Hepatocyte (in vitro differentiated cells): ENCODE data around the gene ELF5. TPM values are rescaled to one million over a fixed set of nuclear protein-coding genes. Genes with fewer than 3 reads are reported as not detected.

ENCODE experiments used
- DNase-seq: peaks from one replicate; pipeline ENCODE4 v3.0.0-alpha.2; 2016; ENCODE audit warnings: low spot score
- H2AFZ ChIP-seq: fragments of 200-600 bp; sonication (generic); 2 replicates; pipeline ENCODE4 v1.6.0; 2016; ENCODE audit warnings: antibody characterized with exemption, mild to moderate bottlenecking
- H3K27ac ChIP-seq: fragments of 200-600 bp; sonication (generic); 2 replicates; pipeline ENCODE4 v1.5.1; 2016; ENCODE audit warnings: mild to moderate bottlenecking
- H3K27me3 ChIP-seq: fragments of 200-600 bp; sonication (generic); 2 replicates; pipeline ENCODE4 v1.6.1; 2016
- H3K36me3 ChIP-seq: fragments of 200-600 bp; sonication (generic); replicated peaks from 2 replicates; pipeline ENCODE4 v1.5.1; 2016; ENCODE audit warnings: low read depth; ENCODE audit not compliant: insufficient read depth
- H3K4me1 ChIP-seq: fragments of 200-600 bp; sonication (generic); 2 replicates; pipeline ENCODE4 v1.5.1; 2016; ENCODE audit warnings: mild to moderate bottlenecking, moderate library complexity; ENCODE audit not compliant: insufficient read depth
- H3K4me2 ChIP-seq: fragments of 200-600 bp; sonication (generic); 2 replicates; pipeline ENCODE4 v1.6.0; 2016
- H3K4me3 ChIP-seq: fragments of 200-600 bp; sonication (generic); 2 replicates; pipeline ENCODE4 v1.5.1; 2016; ENCODE audit warnings: mild to moderate bottlenecking
- H3K79me2 ChIP-seq: fragments of 200-600 bp; sonication (generic); 2 replicates; pipeline ENCODE4 v1.6.0; 2017; ENCODE audit warnings: mild to moderate bottlenecking
- H3K9me2 ChIP-seq: fragments of 200-600 bp; sonication (generic); replicated peaks from 2 replicates; pipeline ENCODE4 v1.6.0; 2017; ENCODE audit warnings: mild to moderate bottlenecking; ENCODE audit not compliant: insufficient read depth
- H3K9me3 ChIP-seq: fragments of 200-600 bp; sonication (generic); 2 replicates; pipeline ENCODE4 v1.5.1; 2016; ENCODE audit warnings: low read depth, mild to moderate bottlenecking
- H4K20me1 ChIP-seq: fragments of 200-600 bp; sonication (generic); 2 replicates; pipeline ENCODE4 v1.6.0; 2016; ENCODE audit warnings: mild to moderate bottlenecking; ENCODE audit not compliant: insufficient read depth, poor library complexity, severe bottlenecking
- EZH2 ChIP-seq: fragments of 200-600 bp; sonication (generic); IDR thresholded peaks from 2 replicates; pipeline ENCODE4 v1.6.1; 2016; ENCODE audit warnings: antibody characterized with exemption, mild to moderate bottlenecking, borderline replicate concordance
- EZH2phosphoT487 ChIP-seq: fragments of 200-600 bp; sonication (generic); IDR thresholded peaks from one replicate; pipeline ENCODE4 v1.6.1; 2018; ENCODE audit warnings: antibody characterized with exemption, mild to moderate bottlenecking, low read depth, moderate library complexity; ENCODE audit not compliant: unreplicated experiment, severe bottlenecking
- WGBS: methylation state at CpG from one replicate; pipeline ENCODE4 v1.1.6; 2016; ENCODE audit warnings: low lambda C conversion rate; ENCODE audit errors: missing lambda C conversion rate; 5-methylcytosine and 5-hydroxymethylcytosine counted together
- polyA plus RNA-seq: library from polyadenylated mRNA; unstranded; fragments of >200 nt; fragmentation: Nextera tagmentation; extraction: Ambion mirVana; gene quantifications from 2 replicates; pipeline ENCODE4 v1.2.1, GENCODE V29; 2016
- total RNA-seq: library from RNA; depleted of rRNA; stranded (reverse); fragments of >200 nt; gene quantifications from 2 replicates; pipeline ENCODE4 v1.2.3, GENCODE V29; 2014
- TF ChIP-seq, protein P1 (sequence below): fragments of 200-600 bp; sonication (generic); IDR thresholded peaks from 2 replicates; pipeline ENCODE4 v1.5.1; 2016; ENCODE audit warnings: antibody characterized with exemption, mild to moderate bottlenecking; ENCODE audit not compliant: poor library complexity

ELF5 gene
- total and polyA plus RNA-seq, 2 experiments from 2014 or later = 0.50 to 0.53 TPM

DNA sequence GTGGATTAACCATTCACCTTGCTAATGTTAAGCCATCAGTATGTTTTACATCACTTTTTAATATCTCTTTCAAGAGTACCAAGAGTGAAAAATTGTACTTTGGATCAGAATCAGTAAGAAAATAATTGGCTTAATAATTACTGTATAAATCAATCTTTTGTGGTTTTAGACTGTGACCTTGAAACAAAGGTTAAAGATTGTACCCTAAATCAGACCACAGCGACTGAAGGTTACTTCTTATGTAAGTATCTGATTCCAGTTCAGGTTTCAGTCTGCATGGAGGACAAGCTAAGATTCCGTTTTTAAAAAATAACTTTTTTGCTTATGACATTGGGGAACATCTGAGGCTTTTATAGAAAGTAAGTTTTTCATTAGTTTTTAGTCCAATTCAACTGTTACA lies 56.0 kb downstream of the ELF5 start:
- no peaks in the 10 kb centered on the region for H3K27me3 ChIP-seq
- WGBS = 87% methylated on average over 2 of the region's 2 CpGs
- no peak overlapping the region for H3K4me2 ChIP-seq
- H3K4me3 ChIP-seq = no peak overlapping the region
- no peaks in the 10 kb centered on the region for H3K9me2 ChIP-seq
- no peaks in the 10 kb centered on the region for H3K36me3 ChIP-seq
- no peaks in the 10 kb centered on the region for H4K20me1 ChIP-seq
- no peaks in the 10 kb centered on the region for H3K79me2 ChIP-seq
- no peaks in the 10 kb centered on the region for H3K4me1 ChIP-seq
- H2AFZ ChIP-seq = no peak overlapping the region
- DNase-seq = no peak
- no peak for TF ChIP-seq EZH2phosphoT487
- TF ChIP-seq, protein P1, sequence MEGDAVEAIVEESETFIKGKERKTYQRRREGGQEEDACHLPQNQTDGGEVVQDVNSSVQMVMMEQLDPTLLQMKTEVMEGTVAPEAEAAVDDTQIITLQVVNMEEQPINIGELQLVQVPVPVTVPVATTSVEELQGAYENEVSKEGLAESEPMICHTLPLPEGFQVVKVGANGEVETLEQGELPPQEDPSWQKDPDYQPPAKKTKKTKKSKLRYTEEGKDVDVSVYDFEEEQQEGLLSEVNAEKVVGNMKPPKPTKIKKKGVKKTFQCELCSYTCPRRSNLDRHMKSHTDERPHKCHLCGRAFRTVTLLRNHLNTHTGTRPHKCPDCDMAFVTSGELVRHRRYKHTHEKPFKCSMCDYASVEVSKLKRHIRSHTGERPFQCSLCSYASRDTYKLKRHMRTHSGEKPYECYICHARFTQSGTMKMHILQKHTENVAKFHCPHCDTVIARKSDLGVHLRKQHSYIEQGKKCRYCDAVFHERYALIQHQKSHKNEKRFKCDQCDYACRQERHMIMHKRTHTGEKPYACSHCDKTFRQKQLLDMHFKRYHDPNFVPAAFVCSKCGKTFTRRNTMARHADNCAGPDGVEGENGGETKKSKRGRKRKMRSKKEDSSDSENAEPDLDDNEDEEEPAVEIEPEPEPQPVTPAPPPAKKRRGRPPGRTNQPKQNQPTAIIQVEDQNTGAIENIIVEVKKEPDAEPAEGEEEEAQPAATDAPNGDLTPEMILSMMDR = no peak
- no peak for TF ChIP-seq EZH2
- H3K9me3 ChIP-seq = no peaks in the 10 kb centered on the region
- no peak overlapping the region for H3K27ac ChIP-seq

DNA sequence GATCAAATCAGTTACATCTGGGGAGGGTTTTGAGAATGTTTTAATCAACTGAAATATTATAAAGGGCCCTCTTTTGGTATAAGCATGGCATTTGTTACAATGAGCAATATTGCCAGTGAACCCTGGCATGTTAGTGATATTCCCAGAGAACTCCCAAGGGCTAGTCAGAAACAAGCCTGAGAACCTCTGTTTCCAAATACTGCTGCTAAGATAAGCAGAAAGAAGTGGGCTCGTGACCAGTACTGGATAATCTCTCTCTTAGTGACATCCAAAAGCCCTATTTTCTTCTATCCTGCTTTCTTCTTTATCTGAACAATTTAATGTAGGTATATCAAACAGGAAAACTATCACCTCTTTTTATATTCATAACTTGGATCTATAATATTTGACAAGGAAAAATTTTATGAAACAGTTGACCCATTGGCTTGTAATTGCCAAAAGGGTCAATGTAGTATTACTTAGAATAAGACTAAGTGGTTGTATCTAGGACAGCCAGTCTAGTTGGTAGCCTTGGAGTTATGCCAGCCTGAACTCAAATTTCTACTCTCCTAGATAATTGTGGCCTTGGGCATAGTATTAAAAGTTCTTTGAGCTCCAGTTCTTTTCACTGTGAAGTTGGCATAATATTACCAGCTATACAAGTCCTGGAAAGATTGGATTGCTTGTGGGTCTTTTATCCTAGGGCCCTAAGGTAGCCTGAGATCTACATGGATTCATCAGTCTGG lies 59.1 kb downstream of the ELF5 start:
- no peak overlapping the region for H2AFZ ChIP-seq
- no peaks in the 10 kb centered on the region for H3K9me3 ChIP-seq
- 78% methylated on average over 1 of the region's 1 CpG for WGBS
- H3K36me3 ChIP-seq = no peaks in the 10 kb centered on the region
- no peaks in the 10 kb centered on the region for H3K4me1 ChIP-seq
- no peak for DNase-seq
- H3K9me2 ChIP-seq = no peaks in the 10 kb centered on the region
- TF ChIP-seq EZH2phosphoT487 = no peak
- TF ChIP-seq, protein P1 = no peak
- no peak for TF ChIP-seq EZH2
- no peaks in the 10 kb centered on the region for H3K79me2 ChIP-seq
- no peak overlapping the region for H3K27ac ChIP-seq
- peaks cover 5% of the 10 kb centered on the region for H3K27me3 ChIP-seq
- H3K4me2 ChIP-seq = no peak overlapping the region
- no peaks in the 10 kb centered on the region for H4K20me1 ChIP-seq
- no peak overlapping the region for H3K4me3 ChIP-seq

DNA sequence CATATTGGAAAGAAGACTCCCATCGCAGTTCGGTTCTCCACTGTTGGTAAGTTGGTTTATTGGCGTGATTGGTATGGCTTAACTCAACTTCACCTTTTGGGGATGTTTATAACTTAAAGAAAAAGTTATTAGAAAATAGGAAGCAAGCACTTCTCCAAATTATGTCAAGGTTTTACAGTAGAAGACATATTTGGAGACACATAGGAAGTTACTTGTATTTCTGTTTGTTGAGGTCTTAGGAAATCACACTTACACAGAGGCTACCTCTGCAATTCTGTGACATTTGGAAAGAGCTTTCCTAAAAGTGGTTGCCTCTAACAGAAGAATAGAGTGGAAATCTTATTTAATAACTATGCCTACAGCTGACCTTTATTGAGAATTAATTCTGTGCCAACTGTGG lies 62.5 kb downstream of the ELF5 start:
- H2AFZ ChIP-seq = no peak overlapping the region
- no peak for TF ChIP-seq EZH2
- no peaks in the 10 kb centered on the region for H3K9me3 ChIP-seq
- H3K4me3 ChIP-seq = no peak overlapping the region
- no peak overlapping the region for H3K4me2 ChIP-seq
- H4K20me1 ChIP-seq = no peaks in the 10 kb centered on the region
- no peak for DNase-seq
- H3K36me3 ChIP-seq = no peaks in the 10 kb centered on the region
- H3K27me3 ChIP-seq = peaks cover 5% of the 10 kb centered on the region
- 100% methylated on average over 3 of the region's 3 CpGs for WGBS
- H3K9me2 ChIP-seq = no peaks in the 10 kb centered on the region
- H3K4me1 ChIP-seq = no peaks in the 10 kb centered on the region
- H3K27ac ChIP-seq = no peak overlapping the region
- no peaks in the 10 kb centered on the region for H3K79me2 ChIP-seq

DNA sequence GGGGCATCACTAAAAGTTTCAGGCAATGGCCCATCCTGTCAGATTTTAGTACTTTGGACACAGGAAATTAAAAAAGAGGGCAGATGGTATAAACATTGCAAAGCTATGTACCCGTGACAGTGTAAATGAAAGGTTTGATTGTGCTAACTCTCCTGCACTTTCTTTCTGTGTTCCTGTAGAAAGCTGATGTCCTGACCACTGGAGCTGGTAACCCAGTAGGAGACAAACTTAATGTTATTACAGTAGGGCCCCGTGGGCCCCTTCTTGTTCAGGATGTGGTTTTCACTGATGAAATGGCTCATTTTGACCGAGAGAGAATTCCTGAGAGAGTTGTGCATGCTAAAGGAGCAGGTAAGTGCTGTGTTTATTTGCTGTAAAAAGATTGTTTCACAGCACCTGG lies 64.6 kb downstream of the ELF5 start:
- no peaks in the 10 kb centered on the region for H4K20me1 ChIP-seq
- peaks cover 5% of the 10 kb centered on the region for H3K27me3 ChIP-seq
- H3K27ac ChIP-seq = no peak overlapping the region
- H3K4me3 ChIP-seq = no peak overlapping the region
- no peaks in the 10 kb centered on the region for H3K4me1 ChIP-seq
- H2AFZ ChIP-seq = no peak overlapping the region
- no peak for DNase-seq
- no peaks in the 10 kb centered on the region for H3K9me2 ChIP-seq
- TF ChIP-seq EZH2phosphoT487 (no peak), EZH2 (no peak)
- TF ChIP-seq, protein P1 = no peak
- WGBS = 48% methylated on average over 3 of the region's 3 CpGs
- H3K9me3 ChIP-seq = no peaks in the 10 kb centered on the region
- no peaks in the 10 kb centered on the region for H3K36me3 ChIP-seq
- H3K79me2 ChIP-seq = no peaks in the 10 kb centered on the region
- no peak overlapping the region for H3K4me2 ChIP-seq
